Tibial artery (tissue), 4 donors: ENCODE data around the gene CD151.
A peak's percentile ranks its signal among the peaks of the same experiment; 100 is the strongest.

Experiments used
- DNase-seq, 2 donors: peaks; one replicate each; pipeline ENCODE4 v3.0.0-alpha.2; 2019
- H3K27ac ChIP-seq, 2 donors: fragments of 200-600 bp; sonication (generic) in 1 of 2; 1 replicate in 1 of 2; 2 replicates in 1 of 2; pipeline ENCODE4 v1.5.1; 2018 to 2019; ENCODE audit warnings: mild to moderate bottlenecking in 1 of 2
- H3K27me3 ChIP-seq, 2 donors: fragments of 200-600 bp; sonication (generic) in 1 of 2; one replicate each; pipeline versions ENCODE4 v1.5.1 to v1.6.0; 2016 to 2019
- H3K36me3 ChIP-seq, 3 donors: fragments of 200-600 bp; sonication (generic) in 2 of 3; one replicate each; pipeline ENCODE4 v1.5.1; 2016 to 2019; ENCODE audit warnings: mild to moderate bottlenecking in 2 of 3
- H3K4me1 ChIP-seq, 4 donors: fragments of 200-600 bp; sonication (generic) in 2 of 4; 1 replicate in 3 of 4; 2 replicates in 1 of 4; pipeline ENCODE4 v1.5.1; 2016 to 2019
- H3K4me3 ChIP-seq, 2 donors: fragments of 200-600 bp; sonication (generic) in 1 of 2; 1 replicate in 1 of 2; 2 replicates in 1 of 2; pipeline ENCODE4 v1.5.1; 2018 to 2019; ENCODE audit warnings: mild to moderate bottlenecking in 2 of 2
- H3K9me3 ChIP-seq, 3 donors: fragments of 200-600 bp; sonication (generic) in 1 of 3; one replicate each; pipeline ENCODE4 v1.5.1; 2016 to 2019
- CTCF ChIP-seq, 2 experiments: fragments of 200-600 bp in 1 of 2; fragments of 450-650 bp in 1 of 2; IDR thresholded peaks; one replicate each; pipeline ENCODE4 v1.5.1; 2017 to 2019; ENCODE audit warnings: antibody characterized with exemption in 2 of 2, mild to moderate bottlenecking in 1 of 2, moderate library complexity in 1 of 2
- intact Hi-C: fragments of 100-400 bp; cut with DNase I; formaldehyde crosslinking; loops from one replicate; pipeline ENCODE4 v1.15.0; 2023; ENCODE audit warnings: low total_unique reads

CD151 gene

GRCh38 chr11:796565-797295 is 36.0 kb upstream of the CD151 start:
- peaks cover 0 to 36% (median 24%) of the 10 kb centered on the region in 4 donors for H3K4me1 ChIP-seq
- H3K36me3 ChIP-seq, result peaks cover 0 to 49% (median 3%) of the 10 kb centered on the region in 3 donors
- no peak for TF ChIP-seq CTCF (IDR thresholded peaks at IDR 0.05)
- H3K4me3 ChIP-seq, result peak overlapping the region; percentile 68 to 88
- no peaks in the 10 kb centered on the region for H3K27me3 ChIP-seq
- H3K9me3 ChIP-seq, result no peaks in the 10 kb centered on the region
- intact Hi-C loops, result no loop called here
- H3K27ac ChIP-seq, result peak overlapping the region; percentile 71 to 85
- no peak for DNase-seq

- H3K9me3 ChIP-seq, result no peaks in the 10 kb centered on the region
- H3K4me1 ChIP-seq, result peaks cover 0 to 37% (median 24%) of the 10 kb centered on the region in 4 donors
- peaks cover 0 to 49% (median 2%) of the 10 kb centered on the region in 3 donors for H3K36me3 ChIP-seq
- DNase-seq, result peak; percentile 74 to 86
- no peak for TF ChIP-seq CTCF (IDR thresholded peaks at IDR 0.05)
- no peaks in the 10 kb centered on the region for H3K27me3 ChIP-seq
- H3K27ac ChIP-seq, result peak overlapping the region; percentile 71 to 85
- H3K4me3 ChIP-seq, result peak overlapping the region; percentile 68 to 88
- intact Hi-C loops, result no loop called here
Measured at GRCh38 chr11:797296-798092, 35.3 kb upstream of the CD151 start.

GRCh38 chr11:798093-798713 is 34.5 kb upstream of the CD151 start, which contains the start of gene SLC25A22:
Gene SLC25A22, minus strand, starts transcription at chr11:798281. Its CDS starts 3,275 bp downstream, at chr11:795006.
- peak in 1 of 2 donors; percentile 82 for DNase-seq
- H3K4me1 ChIP-seq, result peaks cover 0 to 38% (median 24%) of the 10 kb centered on the region in 4 donors
- H3K27me3 ChIP-seq, result no peaks in the 10 kb centered on the region
- peak; percentile 81 to 87 for TF ChIP-seq CTCF (IDR thresholded peaks at IDR 0.05)
- intact Hi-C loops, result no loop called here
- H3K27ac ChIP-seq, result peak within 1 kb of the TSS; percentile 71 to 85
- peak within 1 kb of the TSS; percentile 68 to 88 for H3K4me3 ChIP-seq
- H3K36me3 ChIP-seq, result peaks cover 0 to 49% (median 8%) of the 10 kb centered on the region in 3 donors
- H3K9me3 ChIP-seq, result no peaks in the 10 kb centered on the region

- Histone ChIP-seq H3K4me1 (peaks cover 0 to 42% (median 35%) of the 10 kb centered on the region in 4 donors), H3K36me3 (peaks cover 0 to 42% (median 8%) of the 10 kb centered on the region in 3 donors), H3K27ac (no peak overlapping the region), H3K9me3 (no peaks in the 10 kb centered on the region), H3K27me3 (no peaks in the 10 kb centered on the region), H3K4me3 (no peak overlapping the region)
- no peak for TF ChIP-seq CTCF (IDR thresholded peaks at IDR 0.05)
- DNase-seq, result no peak
- intact Hi-C loops, result loop anchor here (10.0 kb wide), 1 partner anchor 225 kb away; the partner anchor contains the start of gene PHRF1
Measured at GRCh38 chr11:799641-800316, 33.0 kb upstream of the CD151 start.

GRCh38 chr11:800473-800872 is 32.3 kb upstream of the CD151 start:
- intact Hi-C loops, result loop anchor here (10.0 kb wide), 1 partner anchor 226 kb away; the partner anchor contains the start of gene PHRF1
- Histone ChIP-seq H3K9me3 (no peaks in the 10 kb centered on the region), H3K4me3 (no peak overlapping the region), H3K36me3 (peaks cover 0 to 42% (median 8%) of the 10 kb centered on the region in 3 donors), H3K4me1 (peaks cover 0 to 42% (median 31%) of the 10 kb centered on the region in 4 donors), H3K27me3 (no peaks in the 10 kb centered on the region), H3K27ac (no peak overlapping the region)
- no peak for DNase-seq
- no peak for TF ChIP-seq CTCF (IDR thresholded peaks at IDR 0.05)
